GM18951 (cell line): ENCODE measurements around the gene MIGA2.
"Not testable (repeated sequence)": the region's sequence is repeated elsewhere in the genome, so short reads cannot be mapped to it uniquely, and the experiment has no call there.

Experiments
- POLR2A ChIP-seq: IDR thresholded peaks from 4 replicates; pipeline ENCODE4 v1.6.1; 2011; ENCODE audit warnings: mild to moderate bottlenecking; ENCODE audit not compliant: insufficient read length, insufficient read depth; ENCODE audit errors: extremely low read depth
- in situ Hi-C: fragments of 300-500 bp; cut with MboI; formaldehyde crosslinking; loops from one replicate; pipeline ENCODE4 v1.12.0; 2022; ENCODE audit warnings: low sequenced_read_pairs, mixed read lengths, inconsistent platforms; ENCODE audit not compliant: unreplicated experiment

The MIGA2 gene

DNA sequence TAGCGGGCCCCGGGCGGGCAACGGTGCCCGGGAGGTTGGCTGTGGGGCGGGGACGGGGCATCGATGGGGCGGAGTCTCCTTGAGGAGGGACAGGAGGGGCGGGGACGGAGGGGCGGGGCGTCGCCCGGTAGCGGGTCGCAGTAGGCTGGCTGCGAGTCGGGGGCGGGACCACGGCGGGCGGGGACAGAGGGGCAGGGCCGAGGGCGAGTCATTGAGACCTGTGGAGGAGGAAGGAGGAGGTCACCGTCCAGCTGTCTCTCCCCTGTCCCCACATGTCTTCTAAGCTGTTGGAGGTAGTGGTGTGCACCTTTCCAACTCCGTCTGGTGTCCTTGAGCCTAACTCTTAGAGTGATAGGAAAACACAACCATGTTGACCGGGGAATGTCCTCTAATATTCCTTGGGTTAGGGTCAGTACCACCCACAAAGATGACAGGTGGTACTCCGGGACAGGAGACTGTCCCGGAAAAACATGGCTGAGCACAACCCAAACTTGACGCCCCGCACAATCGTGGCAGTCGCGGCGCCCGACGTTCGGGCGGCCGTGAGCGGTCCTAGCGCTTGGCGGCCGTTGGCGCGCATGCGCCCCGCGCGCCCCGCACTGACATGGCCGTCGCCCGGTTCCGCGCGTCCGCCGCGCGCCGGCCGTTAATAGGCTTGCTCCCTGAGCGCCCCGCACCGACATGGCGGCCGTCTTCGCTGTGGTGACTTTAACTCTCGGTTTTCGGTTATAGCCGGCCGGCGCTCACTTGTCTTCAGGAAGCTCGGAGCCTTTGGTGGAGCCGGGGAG, 74.5 kb downstream of the MIGA2 start, which contains the start of the genes CRAT and PTPA:
TSS of gene CRAT (minus strand) at position 54 of the 788 bp plus-strand sequence. CDS start 284 bp downstream, outside the sequence.
TSS of gene PTPA (plus strand) at position 676 of the 788 bp plus-strand sequence. CDS start 186 bp downstream, outside the sequence.
- in situ Hi-C loops = no loop called here
- TF ChIP-seq POLR2A = peak; percentile 95

DNA sequence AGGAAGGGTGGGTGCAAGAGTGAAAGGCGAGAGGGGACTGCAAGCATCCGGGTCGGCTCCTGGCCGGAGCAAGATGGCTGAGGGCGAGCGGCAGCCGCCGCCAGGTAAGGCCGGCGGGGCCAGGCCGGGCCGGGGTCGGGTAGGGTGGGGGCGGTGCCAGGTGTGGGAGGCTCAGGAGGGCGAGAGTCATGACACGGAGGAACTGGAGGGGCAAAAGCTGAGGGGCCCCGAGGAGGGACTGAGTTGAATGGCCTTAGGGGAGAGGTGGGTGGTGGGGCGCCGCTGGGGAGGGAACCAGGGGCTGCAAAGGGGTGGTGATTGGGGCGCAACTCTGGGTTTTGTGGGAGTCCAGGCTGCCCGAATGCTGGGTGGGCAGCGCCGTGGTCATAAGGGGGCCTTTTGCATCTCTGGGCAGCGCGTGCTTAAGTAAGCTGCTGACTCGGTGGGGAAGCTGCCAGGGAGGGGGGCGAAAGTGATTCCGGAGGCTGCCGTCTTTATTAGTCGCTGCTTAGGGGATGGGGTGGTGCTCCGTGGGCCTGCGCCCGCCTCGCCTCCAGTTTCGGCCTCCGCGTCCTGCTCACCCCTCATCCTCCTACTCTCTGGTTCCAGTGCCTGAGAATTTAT, 75.2 kb downstream of the MIGA2 start:
- in situ Hi-C loops = no loop called here
- no peak for TF ChIP-seq POLR2A

GRCh38 chr9:129112526-129112925, 76.1 kb downstream of the MIGA2 start:
- in situ Hi-C loops = not testable (repeated sequence)

DNA sequence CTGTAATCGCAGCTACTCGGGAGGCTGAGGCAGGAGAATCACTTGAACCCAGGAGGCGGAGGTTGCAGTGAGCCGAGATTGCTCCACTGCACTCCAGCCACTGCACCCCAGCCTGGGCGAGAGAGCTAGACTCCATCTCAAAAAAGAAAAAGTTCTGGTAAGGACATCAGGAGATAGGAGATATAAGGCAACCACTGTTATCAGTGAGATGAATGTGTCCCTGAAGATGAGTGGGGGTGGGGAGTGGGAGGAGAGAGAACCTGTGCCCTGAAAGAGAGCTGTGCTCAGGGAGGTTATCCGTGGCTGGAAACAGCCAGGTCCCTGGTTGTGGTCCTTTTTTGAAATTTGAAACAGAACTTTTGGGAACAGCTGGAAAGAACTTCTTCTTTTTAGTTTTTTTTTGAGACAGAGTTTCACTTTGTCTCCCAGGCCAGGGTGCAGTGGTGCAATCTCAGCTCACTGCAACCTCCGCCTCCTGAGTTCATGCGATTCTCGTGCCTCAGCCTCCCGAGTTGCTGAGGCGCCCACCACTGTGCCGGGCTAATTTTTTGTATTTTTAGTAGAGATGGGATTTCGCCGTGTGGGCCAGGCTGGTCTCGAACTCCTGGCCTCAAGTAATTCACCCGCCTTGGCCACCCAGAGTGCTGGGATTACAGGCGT, 77.3 kb downstream of the MIGA2 start:
- in situ Hi-C loops = no loop called here
- no peak for TF ChIP-seq POLR2A

- no peak for TF ChIP-seq POLR2A
- in situ Hi-C loops = no loop called here
These were observed 82.4 kb downstream of the MIGA2 start for GRCh38 chr9:129118799-129119198.

DNA sequence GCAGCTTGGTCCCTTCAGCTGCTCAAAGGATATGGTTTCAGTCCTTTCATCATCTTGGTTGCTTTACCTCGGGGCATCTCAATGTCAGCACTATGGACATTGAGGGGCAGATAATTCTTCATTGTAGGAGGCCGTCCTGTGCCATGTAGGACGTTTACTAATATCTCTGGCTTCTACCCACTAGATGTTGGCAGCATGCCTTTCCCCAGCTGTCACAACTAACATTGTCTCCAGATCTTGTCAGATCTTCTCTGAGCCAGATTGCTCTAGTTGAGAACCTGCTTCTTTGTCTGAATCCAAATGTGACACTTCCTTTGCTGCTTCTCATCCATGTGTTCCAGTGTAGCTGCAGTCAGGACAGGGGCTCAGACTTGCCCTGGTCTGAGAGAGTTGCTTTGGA, 85.1 kb downstream of the MIGA2 start:
- no peak for TF ChIP-seq POLR2A
- in situ Hi-C loops = no loop called here
